GM21367 (cell line): ENCODE measurements around the gene KIF6.

Experiments used
- ATAC-seq: cut with Tn5 transposase; IDR thresholded peaks from one replicate; pipeline ENCODE4 v1.9.1; 2021; ENCODE audit not compliant: unreplicated experiment

The KIF6 gene

GRCh38 chr6:39426073-39426456 lies 299.1 kb downstream of the KIF6 start:
- no peak for ATAC-seq

DNA sequence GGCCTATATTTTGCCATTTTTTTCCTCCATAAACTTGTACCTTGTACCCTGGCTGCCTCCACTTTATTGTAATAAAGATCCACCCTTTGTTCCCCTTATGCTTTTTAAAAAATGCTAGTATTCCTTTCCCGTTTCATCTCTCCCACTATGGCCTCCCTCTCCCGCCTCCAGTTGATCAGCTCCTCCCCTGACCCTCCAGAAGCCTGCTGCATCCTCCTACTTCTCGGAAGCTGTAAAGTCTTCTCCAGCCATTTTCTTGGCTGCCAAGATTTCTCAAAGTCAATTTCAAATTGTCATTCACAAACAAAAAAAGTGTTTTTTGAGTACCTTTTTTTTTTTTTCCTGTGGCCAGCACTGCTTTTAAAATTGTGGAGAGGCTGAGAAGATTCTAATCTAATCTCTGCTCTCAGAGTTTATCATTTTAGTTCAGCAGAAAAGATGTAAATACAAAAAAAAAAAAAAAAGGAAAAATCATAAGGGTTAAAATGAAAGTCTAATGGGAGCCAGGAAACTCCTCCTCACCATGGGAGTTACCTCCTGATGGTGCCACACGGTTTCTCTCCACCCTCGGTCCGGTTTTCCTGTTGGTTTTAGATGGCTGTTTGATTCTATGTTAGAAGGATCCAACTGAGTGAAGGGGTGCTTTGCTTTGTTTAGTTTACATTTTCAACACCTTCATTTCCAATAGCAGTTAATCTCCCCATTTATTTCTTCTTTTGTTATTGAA lies 299.7 kb downstream of the KIF6 start:
- ATAC-seq: no peak

DNA sequence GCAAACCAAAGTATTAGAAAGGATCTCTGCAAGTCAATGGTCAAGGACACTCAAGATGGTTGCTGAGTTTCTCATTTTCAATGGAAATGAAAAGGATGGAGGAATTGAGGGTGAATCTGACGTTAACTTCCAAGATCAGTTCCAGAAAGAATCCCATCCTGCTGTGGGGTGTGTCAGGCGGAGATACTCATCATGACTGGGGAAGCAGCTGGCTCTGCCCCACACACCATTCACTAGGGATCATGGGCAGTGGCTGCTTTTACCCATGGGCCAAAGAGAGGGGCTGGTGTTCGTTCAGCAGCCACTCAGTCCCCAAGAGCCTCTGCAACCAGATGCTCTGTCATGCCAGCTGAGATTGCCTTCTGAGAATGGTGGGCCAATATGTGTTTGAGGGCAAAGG lies 300.4 kb downstream of the KIF6 start:
- ATAC-seq: no peak

- ATAC-seq: no peak
These were observed 303.0 kb downstream of the KIF6 start for GRCh38 chr6:39422238-39422637.

DNA sequence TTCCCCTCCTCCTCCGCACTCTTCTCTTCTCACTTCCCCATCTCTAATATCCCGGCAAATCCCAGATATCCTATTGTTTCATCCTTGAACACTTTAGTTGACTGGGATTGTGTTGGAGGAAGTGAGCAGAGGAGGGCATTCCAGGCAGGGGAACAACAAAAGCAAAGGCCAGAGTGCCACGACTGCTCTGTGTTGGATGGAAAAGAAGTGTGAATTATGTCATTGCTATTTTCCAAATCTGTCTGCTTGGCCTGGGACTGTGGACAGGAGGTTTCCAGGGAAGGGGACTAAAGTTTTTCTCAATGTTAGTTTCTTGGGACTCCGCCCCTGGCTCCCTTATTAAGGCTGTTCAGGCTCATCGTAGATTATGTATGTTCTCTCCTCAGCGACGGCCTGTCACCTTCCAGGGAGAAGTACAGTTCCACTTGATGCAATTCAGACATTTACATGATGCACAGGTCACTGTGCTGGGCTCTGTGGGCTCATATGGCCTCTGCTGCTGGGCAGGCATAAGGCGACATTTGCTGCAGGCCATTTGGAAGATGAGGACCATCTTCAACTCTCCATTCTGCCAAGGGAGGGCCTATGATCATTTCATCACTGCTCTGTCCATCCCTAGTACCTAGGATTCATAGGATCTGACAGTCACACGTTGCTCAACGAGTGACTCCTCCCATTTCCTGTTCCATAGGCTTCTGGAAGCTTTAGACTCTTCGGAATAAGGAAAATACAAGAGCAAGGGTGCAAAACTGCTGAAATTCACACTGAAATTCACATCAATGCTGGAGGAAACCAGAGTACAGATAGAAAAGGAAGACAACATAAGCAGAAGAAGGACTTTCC lies 303.6 kb downstream of the KIF6 start:
- no peak for ATAC-seq

DNA sequence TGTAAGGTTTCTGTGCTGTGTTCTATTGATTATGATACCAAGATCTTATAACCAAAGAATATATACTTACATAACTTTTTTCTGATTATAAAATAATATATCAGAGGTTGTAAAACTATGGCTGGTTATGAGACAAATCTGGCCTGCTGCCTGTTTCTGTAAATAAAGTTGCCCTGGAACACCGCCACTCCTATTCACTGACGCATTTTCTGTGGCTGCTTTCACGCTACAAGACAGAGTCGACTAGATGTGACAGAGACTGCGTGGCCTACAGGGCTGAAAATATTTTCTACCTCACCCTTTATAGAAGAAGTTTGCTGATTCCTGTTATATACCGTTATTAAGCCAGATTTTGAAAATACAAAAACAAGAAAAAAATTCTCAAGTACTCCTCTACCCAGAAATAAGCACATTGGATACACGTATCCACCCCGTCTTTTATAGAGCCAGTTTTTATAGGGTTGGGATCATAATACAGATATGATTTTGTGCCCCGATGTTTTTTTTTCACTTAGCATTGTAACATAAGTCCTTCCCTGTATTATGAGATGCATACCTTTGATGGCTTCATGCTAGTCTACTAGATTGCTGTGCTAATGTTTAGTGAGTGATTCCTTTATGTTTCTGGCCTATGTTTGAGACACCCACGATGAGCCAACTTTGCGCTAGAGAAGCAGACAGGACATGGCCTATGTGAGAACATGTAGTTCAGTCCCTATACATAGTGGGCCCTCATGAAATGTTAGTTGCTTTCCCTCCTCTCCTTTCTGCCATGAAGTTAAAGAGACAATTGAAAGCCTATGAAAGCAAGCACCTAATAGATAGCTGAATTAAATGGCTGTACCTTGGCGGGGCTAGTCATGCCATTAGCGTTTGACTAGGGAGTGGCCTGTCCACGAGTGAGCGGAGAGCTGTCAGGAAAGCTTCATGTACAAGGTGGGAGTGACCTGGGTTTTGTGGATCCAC lies 304.6 kb downstream of the KIF6 start:
- no peak for ATAC-seq

DNA sequence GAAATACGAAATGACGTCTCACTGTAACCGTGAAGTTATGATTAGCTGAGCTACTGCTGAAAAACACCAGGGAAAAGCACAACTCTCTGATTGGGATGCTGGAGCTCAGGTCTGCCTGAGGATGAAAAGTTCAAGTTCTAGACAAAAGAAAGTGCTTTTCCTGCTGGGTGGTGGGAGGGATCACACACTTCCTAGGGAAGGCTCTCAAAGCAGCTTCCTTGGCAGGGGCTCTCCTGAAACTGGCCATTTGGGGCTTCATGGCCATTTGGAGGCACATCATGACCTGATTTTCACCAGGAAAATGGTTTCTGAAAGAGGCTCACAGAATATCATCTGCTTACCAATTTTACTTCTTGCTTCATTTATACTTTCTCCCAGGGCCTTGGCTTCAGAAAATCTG lies 305.6 kb downstream of the KIF6 start:
- no peak for ATAC-seq

DNA sequence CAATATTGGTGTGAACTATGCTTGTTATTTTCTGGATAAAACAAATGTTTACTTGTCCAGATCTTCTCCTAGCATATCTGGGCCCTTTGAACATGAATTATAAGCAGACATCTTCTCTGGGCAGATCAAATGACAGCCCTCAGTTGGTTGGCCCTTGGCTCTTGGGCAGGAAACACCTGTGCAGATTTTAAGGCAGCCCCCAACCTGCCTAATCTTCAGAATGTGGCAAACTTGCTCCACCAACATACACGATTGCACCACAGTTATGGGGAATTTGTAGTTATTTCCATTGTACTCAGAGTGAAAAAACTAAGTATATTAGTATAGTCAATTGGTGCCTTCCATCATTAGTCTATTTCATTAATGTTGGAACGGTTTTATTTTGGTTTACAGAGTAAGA lies 307.8 kb downstream of the KIF6 start:
- no peak for ATAC-seq

DNA sequence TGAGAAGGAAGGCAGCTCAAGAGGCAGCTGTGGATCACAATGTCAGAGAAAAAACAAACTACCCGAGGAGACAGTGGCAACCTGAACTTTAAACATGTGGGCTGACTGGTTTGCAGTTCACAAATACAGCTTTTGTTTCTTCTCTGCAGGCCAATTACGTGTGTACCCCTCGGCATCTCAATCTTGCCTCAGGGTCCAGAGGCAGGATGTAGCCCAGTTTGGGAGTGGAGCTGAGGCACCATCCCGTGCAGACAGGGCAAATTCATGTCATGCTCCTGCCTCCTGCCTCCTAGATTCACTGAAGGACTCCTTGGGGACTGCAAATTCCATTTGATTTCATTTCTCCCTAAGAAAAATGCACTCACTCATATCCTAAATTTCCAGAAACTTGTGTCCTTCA lies 308.5 kb downstream of the KIF6 start:
- no peak for ATAC-seq

DNA sequence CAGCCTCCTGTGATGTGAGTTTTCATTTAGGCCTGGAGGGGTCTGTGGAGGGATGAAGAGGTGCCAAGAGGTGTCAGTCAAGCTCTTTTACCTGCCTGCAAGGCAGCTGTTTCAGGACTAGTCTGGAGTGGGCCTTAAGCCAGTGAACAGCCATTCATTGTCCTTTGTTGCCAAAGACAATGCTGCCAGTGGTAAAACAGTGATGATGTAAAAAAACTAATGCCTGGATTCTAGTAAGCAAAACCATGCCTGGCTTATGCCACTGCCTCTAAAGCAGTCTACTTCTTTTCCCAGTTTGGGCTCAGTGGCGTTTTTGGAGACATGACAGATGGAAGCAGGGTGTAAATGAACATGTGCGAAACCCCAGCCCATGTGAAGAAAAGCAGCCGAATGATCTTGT lies 309.2 kb downstream of the KIF6 start:
- ATAC-seq: no peak

DNA sequence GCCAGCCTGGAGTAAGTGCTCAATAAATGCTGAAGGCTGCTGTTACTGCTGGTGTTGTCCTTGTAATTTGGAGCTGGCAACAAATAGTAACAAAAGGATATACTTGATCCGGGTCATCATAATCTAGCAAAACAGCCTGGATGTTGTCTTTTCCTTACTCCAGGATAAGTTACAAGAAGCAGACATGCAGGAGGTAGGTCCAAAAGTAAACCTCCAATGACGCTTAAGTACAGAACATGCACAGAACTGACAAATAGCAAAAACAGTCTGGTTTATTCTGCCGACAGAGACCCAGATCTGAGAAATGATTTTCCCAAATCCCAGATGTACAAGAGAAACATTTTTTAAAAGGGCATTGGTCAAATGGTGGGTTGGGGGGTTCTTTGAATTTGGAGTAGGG lies 309.7 kb downstream of the KIF6 start:
- no peak for ATAC-seq

- no peak for ATAC-seq
These were observed 313.7 kb downstream of the KIF6 start for GRCh38 chr6:39411465-39411864.

DNA sequence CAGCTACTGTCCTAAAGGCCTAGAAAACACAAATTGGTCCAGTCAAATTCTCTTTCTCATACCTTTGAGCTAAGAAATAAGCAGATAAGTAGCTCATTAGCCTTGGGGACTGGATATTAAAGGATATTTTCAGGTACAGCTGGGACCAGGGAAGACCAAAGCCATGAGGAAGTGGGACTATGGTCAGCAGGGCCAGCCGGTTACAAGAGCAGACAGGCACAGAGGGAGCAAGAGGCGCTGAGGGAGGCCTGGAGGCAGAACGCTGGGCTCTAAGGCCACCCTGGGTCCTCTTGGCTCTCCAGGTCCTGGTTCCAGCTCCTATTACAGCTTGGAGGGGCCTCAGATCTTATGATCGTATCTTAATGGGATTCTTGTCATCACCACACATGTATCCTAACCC lies 314.2 kb downstream of the KIF6 start:
- no peak for ATAC-seq

DNA sequence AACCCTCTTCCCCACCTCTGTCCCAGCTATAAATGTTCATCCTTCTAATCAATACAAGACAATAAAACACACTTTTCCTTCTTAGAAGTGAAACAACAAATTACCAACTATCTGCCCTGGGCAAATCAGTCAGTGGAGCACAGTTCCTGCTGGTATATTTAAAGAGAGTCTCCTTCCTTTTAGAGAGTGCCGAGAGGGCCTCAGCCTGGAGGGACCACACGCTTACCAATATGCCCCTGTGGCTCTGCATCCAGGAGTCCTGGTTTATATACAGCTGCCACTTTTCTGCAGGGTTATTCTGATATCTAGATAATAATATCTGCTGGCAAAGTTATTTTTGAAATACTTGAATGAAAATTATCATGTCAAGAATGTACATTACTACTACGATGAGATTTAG lies 315.3 kb downstream of the KIF6 start:
- no peak for ATAC-seq

- peak; percentile 67 for ATAC-seq
These were observed 317.7 kb downstream of the KIF6 start for GRCh38 chr6:39407446-39407993.

DNA sequence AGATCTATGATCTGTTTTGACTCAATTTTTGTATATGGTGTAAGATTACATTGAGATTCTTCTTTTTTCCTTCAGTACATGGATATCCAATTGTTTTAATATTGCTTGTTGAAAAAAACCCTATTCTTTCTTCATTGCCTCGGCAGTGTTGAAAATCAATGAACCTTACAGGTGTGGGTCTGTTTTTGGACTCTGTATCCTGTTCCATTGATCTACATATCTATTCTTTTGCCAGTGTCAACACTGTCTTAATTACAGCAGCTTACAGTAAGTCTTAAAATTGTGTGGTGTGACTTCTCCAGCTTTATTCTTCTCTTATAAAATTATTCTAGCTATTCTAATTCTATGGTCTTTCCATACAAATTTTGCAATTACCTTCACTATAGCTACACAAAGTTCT lies 320.9 kb downstream of the KIF6 start:
- no peak for ATAC-seq

DNA sequence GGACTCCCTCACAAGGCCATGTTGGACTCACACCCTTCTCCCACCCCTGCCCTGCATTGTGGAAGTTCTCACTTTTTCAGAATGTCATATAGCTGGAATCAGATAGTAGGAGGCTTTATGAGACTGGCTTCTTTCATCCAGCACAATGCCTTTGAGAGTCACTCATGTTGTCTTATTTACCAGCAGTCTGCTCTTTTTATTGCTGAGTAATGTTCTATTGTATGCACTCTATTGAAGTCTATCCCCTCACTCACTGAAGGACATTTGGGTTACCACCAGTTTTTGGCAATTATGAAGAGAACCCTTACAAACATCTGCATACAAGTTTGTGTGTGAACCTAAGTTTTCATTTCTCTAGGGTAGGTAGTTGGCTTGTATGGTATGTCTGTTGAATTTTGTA lies 321.9 kb downstream of the KIF6 start:
- ATAC-seq: no peak

DNA sequence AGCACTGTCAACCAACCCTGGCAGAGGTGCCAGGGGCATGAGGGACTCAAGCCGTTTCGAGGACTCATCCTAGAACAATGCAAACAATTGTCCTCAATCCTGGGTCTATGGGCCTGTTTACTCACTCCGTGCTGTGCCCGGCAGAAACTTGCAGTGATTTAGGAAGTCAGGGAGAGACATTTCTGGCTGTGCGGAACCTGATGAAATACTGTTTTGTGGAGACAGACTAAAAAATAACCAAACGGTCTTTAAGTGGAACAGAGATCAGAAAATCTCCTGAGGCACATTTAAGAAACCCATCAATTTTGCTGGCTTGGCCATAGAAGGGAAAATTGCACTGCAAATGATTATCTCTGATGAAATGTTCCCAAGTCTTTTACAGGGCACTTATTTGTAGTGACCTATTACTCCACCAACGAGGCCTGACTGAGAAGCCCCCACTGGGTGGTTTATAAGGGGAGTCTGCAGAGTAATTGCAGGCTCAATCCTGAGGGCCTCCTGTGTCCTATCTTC lies 322.9 kb downstream of the KIF6 start:
- no peak for ATAC-seq

- ATAC-seq: no peak
These were observed 323.8 kb downstream of the KIF6 start for GRCh38 chr6:39401376-39401775.

GRCh38 chr6:39400026-39400425 lies 325.2 kb downstream of the KIF6 start:
- no peak for ATAC-seq

DNA sequence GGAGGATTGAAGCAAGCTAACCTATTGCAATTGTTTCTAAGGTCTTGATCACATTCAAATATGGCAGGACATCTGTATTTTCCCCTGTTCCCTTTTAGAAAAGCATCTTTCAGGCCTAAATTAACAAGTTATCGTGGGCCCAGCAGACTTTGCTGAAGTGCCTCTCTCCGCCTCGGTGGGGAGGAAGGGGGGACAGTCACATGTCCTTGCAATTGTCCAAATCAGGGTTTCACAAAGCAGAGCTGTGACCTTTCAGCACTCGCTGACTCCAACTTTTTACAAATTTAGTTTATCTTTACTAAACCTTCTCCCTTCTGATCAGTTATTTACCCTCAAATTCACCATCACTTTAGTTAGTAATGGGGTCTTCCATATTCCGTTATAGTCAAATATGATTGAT lies 328.4 kb downstream of the KIF6 start:
- ATAC-seq: no peak
